ENCODE data around the gene GZF1. TPM values are rescaled to one million over a fixed set of nuclear protein-coding genes. Genes with fewer than 3 reads are reported as not detected.

GZF1 gene
- total RNA-seq, 4 donors from 2014 or later = 10.1 to 23.0 (median 13.3) TPM

- peaks cover 0 to 73% of the 10 kb centered on the region in 2 donors for H3K36me3 ChIP-seq
- no peaks in the 10 kb centered on the region for H3K9me3 ChIP-seq
- no peak overlapping the region for H3K27ac ChIP-seq
- H3K4me3 ChIP-seq = no peak overlapping the region
- no peak for ATAC-seq
- in situ Hi-C loops (cut with MboI; ENCODE audit: low sequenced_read_pairs in 4 of 4) (no loop called here), intact Hi-C loops (cut with DNase I; ENCODE audit: low total_unique reads) (no loop called here)
- H3K27me3 ChIP-seq = no peaks in the 10 kb centered on the region
- DNase-seq = no peak
- peaks cover 6 to 16% of the 10 kb centered on the region in 2 donors for H3K4me1 ChIP-seq
- TF ChIP-seq, protein P1, sequence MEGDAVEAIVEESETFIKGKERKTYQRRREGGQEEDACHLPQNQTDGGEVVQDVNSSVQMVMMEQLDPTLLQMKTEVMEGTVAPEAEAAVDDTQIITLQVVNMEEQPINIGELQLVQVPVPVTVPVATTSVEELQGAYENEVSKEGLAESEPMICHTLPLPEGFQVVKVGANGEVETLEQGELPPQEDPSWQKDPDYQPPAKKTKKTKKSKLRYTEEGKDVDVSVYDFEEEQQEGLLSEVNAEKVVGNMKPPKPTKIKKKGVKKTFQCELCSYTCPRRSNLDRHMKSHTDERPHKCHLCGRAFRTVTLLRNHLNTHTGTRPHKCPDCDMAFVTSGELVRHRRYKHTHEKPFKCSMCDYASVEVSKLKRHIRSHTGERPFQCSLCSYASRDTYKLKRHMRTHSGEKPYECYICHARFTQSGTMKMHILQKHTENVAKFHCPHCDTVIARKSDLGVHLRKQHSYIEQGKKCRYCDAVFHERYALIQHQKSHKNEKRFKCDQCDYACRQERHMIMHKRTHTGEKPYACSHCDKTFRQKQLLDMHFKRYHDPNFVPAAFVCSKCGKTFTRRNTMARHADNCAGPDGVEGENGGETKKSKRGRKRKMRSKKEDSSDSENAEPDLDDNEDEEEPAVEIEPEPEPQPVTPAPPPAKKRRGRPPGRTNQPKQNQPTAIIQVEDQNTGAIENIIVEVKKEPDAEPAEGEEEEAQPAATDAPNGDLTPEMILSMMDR (IDR thresholded peaks at IDR 0.05 in 4 of 5, conservative IDR thresholded peaks at IDR 0.05 in 1 of 5) = no peak
- no peak for TF ChIP-seq POLR2A (IDR thresholded peaks at IDR 0.05)
Measured at GRCh38 chr20:23374441-23374840, 12.5 kb downstream of the GZF1 start.

DNA sequence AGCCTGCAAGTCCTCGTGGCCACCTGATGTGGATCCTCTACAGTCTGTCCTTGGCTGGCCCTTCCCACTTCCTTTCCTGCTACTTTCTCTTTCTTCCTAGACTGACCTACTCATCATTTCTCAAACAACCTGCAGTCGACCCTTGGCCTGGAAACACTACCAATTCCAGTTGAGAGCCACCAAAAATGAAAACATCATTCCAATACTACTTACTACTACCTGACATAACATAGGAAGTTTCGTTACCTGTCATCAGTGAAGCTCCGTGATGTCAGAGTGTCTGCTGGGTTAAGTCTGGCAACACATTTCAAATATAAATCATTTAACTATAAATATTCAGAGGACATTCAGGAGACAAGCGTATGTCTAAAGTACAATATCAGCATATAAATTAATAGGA, 13.8 kb downstream of the GZF1 start:
- no peaks in the 10 kb centered on the region for H3K9me3 ChIP-seq
- in situ Hi-C loops (cut with MboI; ENCODE audit: low sequenced_read_pairs in 4 of 4) (no loop called here), intact Hi-C loops (cut with DNase I; ENCODE audit: low total_unique reads) (no loop called here)
- no peak overlapping the region for H3K27ac ChIP-seq
- DNase-seq (no peak), ATAC-seq (no peak)
- H3K4me1 ChIP-seq = peaks cover 6 to 14% of the 10 kb centered on the region in 2 donors
- H3K4me3 ChIP-seq = no peak overlapping the region
- H3K27me3 ChIP-seq = no peaks in the 10 kb centered on the region
- peaks cover 0 to 62% of the 10 kb centered on the region in 2 donors for H3K36me3 ChIP-seq
- no peak for TF ChIP-seq POLR2A (IDR thresholded peaks at IDR 0.05)
- TF ChIP-seq, protein P1 (IDR thresholded peaks at IDR 0.05 in 4 of 5, conservative IDR thresholded peaks at IDR 0.05 in 1 of 5) = no peak

GRCh38 chr20:23379772-23380171, 17.8 kb downstream of the GZF1 start:
- in situ Hi-C loops (cut with MboI; ENCODE audit: low sequenced_read_pairs in 4 of 4) (no loop called here), intact Hi-C loops (cut with DNase I; ENCODE audit: low total_unique reads) (no loop called here)
- H3K4me3 ChIP-seq = no peak overlapping the region
- H3K4me1 ChIP-seq = peaks cover 0 to 2% of the 10 kb centered on the region in 2 donors
- TF ChIP-seq, protein P1 (IDR thresholded peaks at IDR 0.05 in 4 of 5, conservative IDR thresholded peaks at IDR 0.05 in 1 of 5) = no peak
- TF ChIP-seq POLR2A (IDR thresholded peaks at IDR 0.05) = no peak
- no peak overlapping the region for H3K27ac ChIP-seq
- no peaks in the 10 kb centered on the region for H3K27me3 ChIP-seq
- H3K9me3 ChIP-seq = no peaks in the 10 kb centered on the region
- DNase-seq (no peak), ATAC-seq (no peak)
- H3K36me3 ChIP-seq = peaks cover 0 to 42% of the 10 kb centered on the region in 2 donors

DNA sequence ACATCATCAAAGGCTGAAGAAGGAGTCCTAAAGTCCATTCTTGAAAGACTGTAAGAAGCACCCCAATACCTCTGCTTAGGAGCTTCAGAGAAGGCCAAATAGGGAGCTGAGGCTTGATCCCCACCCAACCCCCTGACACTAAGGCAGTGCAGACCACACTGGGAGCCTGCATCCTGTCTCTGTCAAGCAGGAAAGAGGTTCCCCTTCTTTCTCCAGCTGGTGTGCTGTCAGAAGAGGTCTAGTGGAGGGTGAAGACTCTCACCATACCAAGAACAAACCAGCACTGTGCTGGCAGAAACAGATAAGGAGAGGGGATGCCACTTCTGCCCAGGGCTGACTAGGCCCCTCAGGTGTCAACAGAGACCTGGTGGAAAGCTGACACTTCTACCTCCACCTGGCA, 19.9 kb downstream of the GZF1 start:
- peaks cover 0 to 24% of the 10 kb centered on the region in 2 donors for H3K36me3 ChIP-seq
- TF ChIP-seq POLR2A (IDR thresholded peaks at IDR 0.05) = no peak
- TF ChIP-seq, protein P1 (IDR thresholded peaks at IDR 0.05 in 4 of 5, conservative IDR thresholded peaks at IDR 0.05 in 1 of 5) = no peak
- in situ Hi-C loops (cut with MboI; ENCODE audit: low sequenced_read_pairs in 4 of 4) = no loop called here
- no peaks in the 10 kb centered on the region for H3K9me3 ChIP-seq
- H3K27me3 ChIP-seq = no peaks in the 10 kb centered on the region
- H3K4me1 ChIP-seq = peaks cover 0 to 20% of the 10 kb centered on the region in 2 donors
- ATAC-seq = no peak
- no peak overlapping the region for H3K27ac ChIP-seq
- no peak for DNase-seq
- H3K4me3 ChIP-seq = no peak overlapping the region
- intact Hi-C loops (cut with DNase I; ENCODE audit: low total_unique reads) = no loop called here
